Measurements from ENCODE around the gene RABL6. TPM values are rescaled to one million over a fixed set of nuclear protein-coding genes. Genes with fewer than 3 reads are reported as not detected.
"Not testable (repeated sequence)": the region's sequence is repeated elsewhere in the genome, so short reads cannot be mapped to it uniquely, and the experiment has no call there.

RABL6 gene
- polyA plus RNA-seq, 1 donor = 62.6 TPM

DNA sequence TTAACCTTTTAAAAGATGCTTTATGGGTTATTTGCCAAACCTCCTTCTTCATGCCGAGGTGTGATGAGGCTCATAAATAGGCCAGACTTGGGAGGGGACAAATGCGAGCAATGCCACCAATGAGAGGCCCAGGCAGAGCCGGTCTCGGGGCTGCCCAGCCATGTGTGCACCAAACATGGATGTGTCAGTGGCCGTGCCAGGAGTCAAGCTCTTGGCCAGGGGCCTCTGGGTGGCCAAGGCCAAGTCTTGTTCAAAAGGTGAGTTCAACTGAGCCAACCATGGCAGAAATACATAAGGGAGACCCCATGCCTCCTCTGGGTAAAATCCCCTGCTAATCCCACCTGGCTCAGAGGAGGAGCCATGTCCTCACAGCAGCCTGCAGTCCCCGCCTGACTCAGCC lies 32.6 kb upstream of the RABL6 start:
- no peak for DNase-seq

DNA sequence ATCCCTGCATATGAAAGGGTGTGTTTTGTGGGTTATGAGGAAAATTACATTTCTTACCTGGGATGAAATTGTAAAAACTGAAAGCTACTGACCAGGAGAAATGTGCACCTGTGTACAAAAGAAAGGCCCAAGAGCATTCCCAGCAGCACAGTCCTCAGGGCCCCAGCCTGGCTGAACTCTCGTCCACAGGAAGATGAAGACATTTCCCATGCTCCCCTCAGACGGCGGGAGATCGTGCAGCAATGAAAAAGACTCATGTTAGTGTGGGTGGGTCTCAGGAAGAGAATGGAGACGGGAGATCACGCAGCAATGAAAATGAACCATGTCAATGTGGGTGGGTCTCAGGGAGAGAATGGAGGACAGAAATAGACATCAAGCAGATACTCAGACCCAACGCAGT lies 30.8 kb upstream of the RABL6 start:
- no peak for DNase-seq

DNA sequence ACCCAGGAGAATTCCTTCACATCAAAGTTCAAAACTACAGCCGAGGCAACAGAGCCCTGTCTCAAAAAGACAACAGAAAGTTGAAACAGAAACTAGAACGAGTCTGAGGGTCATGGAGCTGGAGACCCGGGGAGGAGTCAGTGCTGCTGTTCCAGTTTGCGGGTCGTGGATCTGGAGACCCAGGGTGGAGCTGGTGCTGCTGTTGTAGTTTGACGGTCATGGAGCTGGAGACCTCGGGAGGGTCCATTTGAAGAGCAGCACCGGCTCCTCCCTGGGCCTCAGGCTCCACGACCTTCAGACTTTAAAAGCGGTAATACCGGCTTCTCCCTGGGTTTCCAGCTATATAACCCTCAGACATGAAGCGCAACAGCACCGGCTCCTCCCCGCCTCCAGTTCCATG lies 30.4 kb upstream of the RABL6 start:
- no peak for DNase-seq

- DNase-seq = no peak
Measured at GRCh38 chr9:136779808-136780207, 27.9 kb upstream of the RABL6 start.

DNA sequence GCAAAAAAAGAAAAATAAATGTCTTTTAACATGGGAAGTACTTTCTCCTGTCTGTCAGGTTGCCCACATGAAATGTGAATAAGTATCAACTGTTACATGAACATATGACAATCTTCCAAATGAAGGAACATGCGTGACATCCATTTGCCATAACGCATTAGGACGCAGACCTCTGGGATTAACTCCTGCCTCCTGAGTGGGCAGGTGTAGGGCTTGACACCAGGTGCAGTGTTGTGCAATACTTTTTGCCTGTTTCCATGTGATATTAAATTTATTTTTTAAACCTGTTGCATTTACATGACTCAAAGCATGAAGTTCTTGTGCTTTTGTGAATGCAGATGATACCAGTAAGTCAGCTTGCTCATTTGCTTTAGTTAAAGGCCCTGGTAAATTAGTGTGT lies 25.3 kb upstream of the RABL6 start:
- no peak for DNase-seq

DNA sequence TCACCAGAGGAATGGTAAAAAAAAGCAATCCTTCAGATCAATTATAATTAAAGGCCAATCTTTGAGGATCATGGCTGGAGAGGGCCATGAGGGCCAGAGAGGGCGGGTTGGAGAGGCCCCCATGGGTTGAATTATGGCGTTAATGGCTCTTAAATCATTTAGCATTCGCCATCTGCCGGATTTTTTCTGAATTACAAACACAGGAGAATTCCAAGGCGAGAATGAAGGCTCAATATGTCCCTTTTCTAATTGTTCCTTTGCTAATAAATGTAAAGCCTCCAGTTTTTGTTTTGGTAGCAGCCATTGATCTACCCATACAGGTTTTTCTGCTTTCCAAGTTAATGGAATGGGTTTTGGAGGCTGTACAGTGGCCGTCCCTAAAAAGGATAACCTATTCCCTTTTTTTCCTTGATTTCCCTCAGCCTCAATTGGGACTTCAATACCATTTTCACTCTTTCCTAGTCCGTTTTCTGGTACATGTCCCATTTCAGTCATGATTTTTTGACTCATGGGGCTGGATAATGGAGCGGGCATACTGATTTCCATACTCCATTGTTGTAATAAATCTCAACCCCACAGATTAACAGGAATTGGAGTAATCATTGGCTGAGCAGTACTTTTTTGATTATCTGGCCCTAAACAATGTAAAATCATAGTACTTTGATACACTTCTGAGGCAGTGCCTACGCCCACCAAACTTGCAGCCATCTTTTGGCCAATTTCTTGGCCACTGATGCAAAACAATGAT lies 23.3 kb upstream of the RABL6 start:
- DNase-seq = no peak

DNA sequence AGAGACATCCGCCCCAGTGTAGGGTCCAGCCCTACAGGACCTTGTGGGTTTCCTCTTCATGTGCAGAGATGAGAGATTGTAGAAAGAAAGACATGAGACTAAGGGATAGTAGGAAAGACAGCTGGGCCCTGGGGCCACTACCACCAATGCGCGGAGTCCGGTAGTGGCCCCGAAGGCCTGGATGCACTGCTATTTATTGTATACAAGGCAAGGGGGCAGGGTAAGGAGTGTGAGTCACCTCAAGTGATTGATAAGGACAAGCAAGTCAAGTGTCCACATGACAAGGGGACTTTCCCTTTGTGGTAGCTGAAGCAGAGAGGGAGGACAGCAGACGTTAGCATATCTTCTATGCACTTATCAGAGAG lies 22.8 kb upstream of the RABL6 start:
- DNase-seq = no peak

DNA sequence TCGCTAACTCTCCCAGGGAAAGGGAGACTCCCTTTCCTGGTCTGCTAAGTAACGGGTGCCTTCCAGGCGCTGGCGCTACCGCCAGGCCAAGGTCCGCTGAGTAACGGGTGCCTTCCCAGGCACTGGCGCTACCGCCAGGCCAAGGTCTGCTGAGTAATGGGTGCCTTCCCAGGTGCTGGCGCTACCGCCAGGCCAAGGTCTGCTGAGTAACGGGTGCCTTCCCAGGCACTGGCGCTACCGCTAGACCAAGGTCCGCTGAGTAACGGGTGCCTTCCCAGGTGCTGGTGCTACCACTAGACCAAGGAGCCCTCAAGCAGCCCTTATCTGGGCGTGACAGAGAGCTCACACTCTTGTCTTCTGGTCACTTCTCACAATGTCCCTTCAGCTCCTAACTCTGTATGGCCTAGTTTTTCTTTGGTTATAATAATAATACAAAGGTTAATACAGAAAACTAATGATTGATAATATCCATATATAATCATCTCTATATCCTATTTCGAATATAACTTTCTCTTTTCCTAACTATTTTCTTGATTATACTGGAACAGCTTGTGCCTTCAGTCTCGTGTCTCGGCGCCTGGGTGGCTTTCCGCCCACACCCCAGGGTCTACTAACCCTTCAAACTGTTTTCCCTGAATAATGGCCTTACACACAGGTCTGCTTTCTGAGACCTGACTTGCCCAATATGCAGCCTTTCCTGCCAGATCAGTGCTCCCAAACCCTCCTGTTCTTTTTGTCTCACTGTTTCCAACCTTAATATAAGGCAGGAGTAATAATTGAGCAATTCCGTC lies 22.0 kb upstream of the RABL6 start:
- not testable (repeated sequence) for DNase-seq

- no peak for DNase-seq
Measured at GRCh38 chr9:136786451-136786850, 21.3 kb upstream of the RABL6 start.

DNA sequence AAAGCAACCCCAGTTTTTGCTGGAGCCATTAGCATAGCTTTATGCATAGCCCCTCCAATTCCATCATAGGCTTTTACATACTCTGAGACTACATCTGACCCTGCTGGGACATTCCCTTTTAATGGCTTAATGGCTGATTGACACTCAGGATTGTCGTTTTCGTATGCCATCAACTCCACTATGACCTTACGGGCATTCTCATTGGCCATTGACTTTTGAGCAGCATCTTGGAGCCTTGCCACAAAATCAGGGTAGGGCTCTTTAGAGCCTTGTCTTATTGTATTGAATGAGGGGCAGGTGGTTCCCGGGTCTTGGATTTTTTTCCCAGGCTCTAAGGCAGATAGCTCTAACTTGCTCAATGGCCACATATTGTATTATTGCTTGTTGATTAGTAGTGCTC lies 20.8 kb upstream of the RABL6 start:
- not testable (repeated sequence) for DNase-seq

- DNase-seq = peak; percentile 70
Measured at GRCh38 chr9:136787690-136788400, 19.9 kb upstream of the RABL6 start.

DNA sequence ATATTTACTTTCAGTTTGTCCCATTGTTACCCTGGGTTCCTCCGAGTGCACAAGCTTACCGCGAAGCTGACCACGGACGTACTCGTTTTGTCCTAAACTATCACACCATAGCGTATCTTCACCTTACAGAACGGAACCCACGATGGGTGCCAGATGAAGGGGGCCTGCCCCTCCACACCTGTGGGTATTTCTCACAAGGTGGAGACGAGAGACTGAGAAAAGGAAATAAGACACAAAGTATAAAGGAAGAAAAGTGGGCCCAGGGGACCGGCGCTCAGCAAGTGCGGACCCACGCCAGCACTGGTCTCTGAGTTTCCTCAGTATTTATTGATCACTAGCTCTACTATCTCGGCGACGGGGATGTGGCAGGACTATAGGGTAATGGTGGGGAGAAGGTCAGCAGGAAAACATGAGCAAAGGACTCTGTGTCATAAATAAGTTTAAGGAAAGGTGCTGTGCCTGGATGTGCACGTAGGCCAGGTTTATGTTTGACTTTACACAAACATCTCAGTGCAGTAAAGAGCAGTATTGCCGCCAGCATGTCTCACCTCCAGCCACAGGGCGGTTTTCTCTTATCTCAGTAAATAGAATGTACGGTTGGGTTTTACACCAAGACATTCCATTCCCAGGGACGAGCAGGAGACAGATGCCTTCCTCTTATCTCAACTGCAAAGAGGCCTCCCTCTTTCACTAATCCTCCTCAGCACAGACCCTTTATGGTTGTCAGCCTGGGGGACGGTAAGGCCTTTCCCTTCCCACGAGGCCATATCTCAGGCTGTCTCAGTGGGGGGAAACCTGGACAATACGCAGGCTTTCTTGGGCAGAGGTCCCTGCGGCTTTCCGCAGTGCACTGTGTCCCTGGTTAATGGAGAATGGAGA lies 18.9 kb upstream of the RABL6 start:
- DNase-seq = not testable (repeated sequence)

DNA sequence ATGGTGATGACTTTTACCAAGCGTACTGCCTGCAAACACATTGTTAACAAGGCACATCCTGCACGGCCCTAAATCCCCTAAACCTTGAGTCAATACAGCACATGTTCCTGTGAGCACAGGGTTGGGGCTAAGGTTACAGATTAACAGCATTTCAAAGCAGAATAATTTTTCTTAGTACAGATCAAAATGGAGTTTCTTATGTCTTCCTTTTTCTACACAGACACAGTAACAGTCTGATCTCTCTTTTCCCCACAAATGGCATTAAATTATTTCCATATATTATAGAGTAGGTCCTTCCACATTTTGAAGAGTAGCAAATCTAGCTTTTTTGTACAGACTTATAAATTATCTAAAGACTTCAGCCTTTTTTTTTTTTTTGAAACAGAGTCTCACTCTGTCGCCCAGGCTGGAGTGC lies 18.2 kb upstream of the RABL6 start:
- no peak for DNase-seq

DNA sequence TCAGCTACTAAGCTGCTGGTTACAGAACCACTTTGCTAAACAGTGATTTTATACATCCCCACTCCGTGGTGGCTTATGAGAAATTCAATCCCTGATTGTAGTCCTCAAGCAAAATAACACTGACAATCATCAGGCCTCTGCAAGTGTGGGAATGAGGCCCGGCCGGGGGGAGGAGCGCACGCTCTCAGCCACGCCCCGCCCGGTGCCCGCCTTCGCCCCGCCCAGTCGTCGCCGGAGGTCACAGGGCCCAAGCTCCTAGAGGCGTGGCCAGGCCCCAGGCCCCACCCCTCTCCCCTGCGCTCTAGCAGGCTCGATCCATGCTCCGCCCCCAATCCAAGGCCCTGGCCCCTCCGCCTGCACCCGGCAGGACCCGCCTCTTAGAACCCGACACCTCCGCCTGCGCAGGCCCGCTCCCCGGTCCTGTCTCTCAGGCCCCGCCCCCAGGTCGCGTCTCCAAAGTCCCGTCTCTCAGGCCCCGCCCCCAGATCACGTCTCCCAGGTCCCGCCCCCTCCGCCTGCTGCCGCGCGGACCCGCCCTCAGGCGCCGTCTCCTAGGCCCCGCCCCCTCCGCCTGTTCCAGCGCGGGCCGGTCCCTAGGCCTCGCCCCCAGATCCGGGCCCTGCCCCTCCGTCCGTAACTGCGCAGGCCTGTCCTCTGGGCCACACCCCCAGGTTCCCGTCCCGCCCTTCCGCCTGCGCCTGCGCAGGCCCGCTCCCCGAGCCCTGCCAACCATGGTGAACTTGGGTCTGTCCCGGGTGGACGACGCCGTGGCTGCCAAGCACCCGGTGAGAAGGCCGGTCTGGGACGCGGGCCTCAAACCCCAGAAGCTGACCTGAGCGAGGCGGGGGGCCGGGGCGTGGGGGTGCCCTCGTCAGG lies 16.9 kb upstream of the RABL6 start, which contains the start of gene TMEM141:
Gene TMEM141 (plus strand): TSS at position 705 of the 876 bp plus-strand sequence. CDS start 27 bp downstream, at position 732.
- DNase-seq = peak; percentile 98

DNA sequence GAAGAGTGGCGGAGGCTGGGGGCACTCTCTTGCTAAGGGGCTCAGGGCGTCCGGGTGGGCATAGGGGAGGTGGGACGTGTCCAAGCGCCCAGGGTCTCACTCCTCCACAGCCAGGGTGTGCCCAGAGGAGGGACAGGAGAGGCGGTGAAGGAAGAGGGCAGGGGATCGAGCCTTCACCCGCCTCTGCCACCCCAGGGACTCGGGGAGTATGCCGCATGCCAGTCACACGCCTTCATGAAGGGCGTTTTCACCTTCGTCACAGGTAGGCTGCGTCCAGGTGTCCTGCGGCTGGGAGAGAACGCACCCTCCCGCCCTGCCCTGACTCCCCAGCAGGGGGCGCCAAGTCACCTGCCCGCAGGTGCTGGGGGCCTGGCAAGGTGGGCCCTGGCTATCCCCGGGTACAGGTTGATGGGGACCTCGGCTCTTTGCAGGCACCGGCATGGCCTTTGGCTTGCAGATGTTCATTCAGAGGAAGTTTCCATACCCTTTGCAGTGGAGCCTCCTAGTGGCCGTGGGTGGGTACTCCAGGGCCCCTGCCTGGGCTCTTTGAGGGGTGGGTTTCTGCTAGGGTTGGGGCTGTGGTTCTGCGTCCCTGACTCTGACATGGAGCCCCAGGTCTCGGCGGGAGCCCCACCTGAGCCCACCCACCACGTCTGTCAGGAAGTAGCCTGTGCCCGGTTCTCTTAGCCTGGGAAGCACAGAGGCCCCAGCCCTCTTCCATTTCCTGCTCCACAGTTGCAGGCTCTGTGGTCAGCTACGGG lies 16.1 kb upstream of the RABL6 start:
- DNase-seq = peak; percentile 34

DNA sequence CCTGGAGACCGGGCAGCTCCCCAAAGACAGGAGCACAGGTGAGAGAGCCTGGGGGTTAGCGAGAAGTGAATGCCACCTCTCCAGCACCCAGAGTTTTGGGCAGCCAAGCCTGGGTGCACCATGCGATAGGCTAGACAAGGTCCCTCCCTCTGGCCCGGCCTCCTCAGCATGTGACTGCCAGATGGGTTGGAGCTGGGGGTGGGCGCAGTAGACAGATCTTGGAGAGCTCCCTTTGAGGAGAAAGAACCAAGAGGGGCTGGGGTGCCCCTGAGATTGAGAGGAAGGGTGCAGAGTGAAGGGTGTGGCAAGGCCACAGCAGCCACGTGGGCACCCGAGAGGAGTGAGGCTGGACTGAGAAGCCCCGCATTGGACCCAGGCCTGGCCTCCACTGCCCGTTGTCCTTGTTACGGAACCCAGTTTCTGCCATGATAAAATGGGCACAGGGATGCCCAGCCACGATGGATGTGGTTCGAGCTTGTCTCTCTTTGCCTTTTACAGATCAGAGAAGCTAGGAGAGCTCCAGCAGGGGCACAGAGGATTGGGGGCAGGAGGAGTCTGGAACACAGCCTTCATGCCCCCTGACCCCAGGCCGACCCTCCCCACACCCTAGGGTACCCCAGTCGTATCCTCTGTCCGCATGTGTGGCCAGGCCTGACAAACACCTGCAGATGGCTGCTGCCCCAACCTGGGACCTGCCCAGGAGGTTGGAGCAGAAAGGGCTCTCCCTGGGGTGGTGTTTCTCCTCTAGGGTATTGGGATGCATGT lies 15.2 kb upstream of the RABL6 start:
- DNase-seq = no peak

DNA sequence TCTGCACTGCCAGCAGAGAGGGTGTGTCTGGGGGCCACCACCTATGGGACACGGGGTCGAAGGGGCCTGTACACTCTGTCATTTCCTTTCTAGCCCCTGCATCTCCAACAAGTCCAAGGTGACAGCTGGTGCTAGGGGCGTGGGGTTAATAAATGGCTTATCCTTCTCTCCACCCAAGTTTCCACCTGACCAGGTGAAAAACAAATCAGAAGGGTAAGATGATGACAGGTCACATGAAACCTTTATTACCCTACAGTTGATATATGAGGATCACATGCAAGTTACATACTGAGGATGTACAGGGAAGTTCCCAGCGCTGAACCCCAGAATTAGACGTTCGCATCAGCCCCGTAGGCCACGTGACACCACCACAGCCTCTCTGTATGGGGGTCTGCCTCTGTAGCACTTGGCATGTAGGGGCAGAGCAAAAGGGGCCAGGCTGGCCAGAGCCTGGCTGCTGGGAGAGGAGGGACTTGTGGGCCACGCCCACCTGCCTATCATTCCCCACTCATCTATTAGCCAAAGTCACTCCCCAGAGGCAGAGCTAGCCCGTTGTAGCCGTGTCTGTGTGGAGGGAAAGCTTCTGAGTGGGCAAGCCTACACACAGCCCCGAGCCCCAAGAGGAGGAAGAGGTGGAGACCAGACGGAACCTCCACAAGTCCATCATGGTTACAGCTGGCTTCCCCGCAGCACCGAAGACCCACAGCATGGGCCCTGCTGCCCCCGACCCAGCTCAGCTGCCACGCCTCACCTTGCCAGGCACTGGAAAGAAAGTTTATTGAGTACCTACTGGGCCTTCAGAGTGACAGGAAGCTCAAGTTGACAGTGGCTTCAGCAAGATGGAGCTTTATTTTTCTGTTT lies 14.4 kb upstream of the RABL6 start:
- no peak for DNase-seq

- no peak for DNase-seq
Measured at GRCh38 chr9:136794281-136794999, 13.3 kb upstream of the RABL6 start.
